K562 (cell line): ENCODE data around the gene PMVK. TPM values are rescaled to one million over a fixed set of nuclear protein-coding genes. Genes with fewer than 3 reads are reported as not detected.
A peak's percentile ranks its signal among the peaks of the same experiment; 100 is the strongest.

Experiments
- ATAC-seq: fragments of 200-7000 bp; cut with Tn5 transposase; 3 replicates; pipeline ENCODE4 v1.9.1; 2020; ENCODE audit warnings: moderate library complexity
- BruUV-seq: library from RNA; stranded (reverse); fragments of 400-500 nt; replicated peaks from 2 replicates; lab custom pipeline; 2021; lab: Mats Ljungman, UMichigan
- CTCF ChIA-PET: fragments of 300-600 bp; formaldehyde crosslinking; extraction: SDS; loops from one replicate; lab custom pipeline; 2021; ENCODE audit warnings: low intra/inter-chr PET ratio; lab: Yijun Ruan, JAX
- POLR2A ChIA-PET: fragments of 300-600, 350-650 bp; sonication (Branson Sonifier 250); formaldehyde crosslinking; extraction: SDS; loops from one replicate; lab custom pipeline; 2021; ENCODE audit warnings: antibody characterized with exemption, inconsistent platforms; lab: Yijun Ruan, JAX
- DNase-seq, 4 experiments: peaks; one replicate each; pipeline versions ENCODE4 v3.0.0 to v3.0.0-alpha.2; 2011 to 2018; ENCODE audit warnings: low spot score in 3 of 4, mixed read lengths in 3 of 4; ENCODE audit errors: extremely low read depth in 1 of 4
- FAIRE-seq: peaks from 2 replicates; lab custom pipeline; 2011; peaks lifted over from hg19 to GRCh38; lab: Jason Lieb, UNC
- H2AFZ ChIP-seq: 2 replicates; pipeline ENCODE4 v1.6.0; 2011; ENCODE audit warnings: low read depth, low read length, control low read depth, inconsistent platforms
- H3K27ac ChIP-seq: fragments of 200-600 bp; 3 replicates; pipeline ENCODE4 v1.8.0; 2011; ENCODE audit warnings: low read depth, mild to moderate bottlenecking, control low read depth, inconsistent platforms, low read length, moderate library complexity, mixed read lengths; ENCODE audit errors: extremely low read depth
- H3K27me3 ChIP-seq, 2 experiments: fragments of 300-600 bp in 1 of 2; 2 replicates in 1 of 2; 3 replicates in 1 of 2; pipeline versions ENCODE4 v1.6.0 to v1.8.0; 2011; ENCODE audit warnings: inconsistent platforms in 2 of 2, low read length in 2 of 2, mild to moderate bottlenecking in 1 of 2, mixed read lengths in 1 of 2, moderate library complexity in 1 of 2; ENCODE audit not compliant: control insufficient read depth in 2 of 2, insufficient read depth in 2 of 2
- H3K36me3 ChIP-seq: fragments of 300-600 bp; 3 replicates; pipeline ENCODE4 v1.8.0; 2011; ENCODE audit warnings: mild to moderate bottlenecking, low read length, inconsistent platforms; ENCODE audit not compliant: control insufficient read depth, insufficient read depth
- H3K4me1 ChIP-seq, 2 experiments: fragments of 200-600 bp in 1 of 2; replicated peaks in 1 of 2; 2 replicates in 1 of 2; 3 replicates in 1 of 2; pipeline versions ENCODE4 v1.5.1 to v1.8.0; 2011; ENCODE audit warnings: inconsistent platforms in 2 of 2, low read length in 2 of 2, mild to moderate bottlenecking in 1 of 2, mixed read lengths in 1 of 2, moderate library complexity in 1 of 2; ENCODE audit not compliant: control insufficient read depth in 2 of 2, insufficient read depth in 2 of 2
- H3K4me2 ChIP-seq: 2 replicates; pipeline ENCODE4 v1.6.1; 2011; ENCODE audit warnings: low read length, control low read depth, inconsistent platforms, mixed read lengths; ENCODE audit not compliant: insufficient read depth
- H3K4me3 ChIP-seq: fragments of 200-600 bp; sonication (generic), shearing (Covaris generic); 2 replicates; pipeline ENCODE4 v1.5.1; 2016; ENCODE audit warnings: control low read depth, inconsistent platforms
- H3K79me2 ChIP-seq: fragments of 200-600 bp; 3 replicates; pipeline ENCODE4 v1.8.0; 2011; ENCODE audit warnings: low read length, inconsistent platforms; ENCODE audit not compliant: control insufficient read depth, insufficient read depth
- H3K9ac ChIP-seq, 2 experiments: 2 replicates each; pipeline versions ENCODE4 v1.6.0 to v1.6.1; 2011; ENCODE audit warnings: low read depth in 2 of 2, low read length in 2 of 2, control low read depth in 1 of 2, inconsistent platforms in 1 of 2, mild to moderate bottlenecking in 1 of 2, mixed read lengths in 1 of 2; ENCODE audit not compliant: insufficient read depth in 1 of 2
- H3K9me1 ChIP-seq: one replicate; pipeline ENCODE4 v1.6.0; 2011; ENCODE audit warnings: inconsistent platforms, mild to moderate bottlenecking, low read length, moderate library complexity; ENCODE audit not compliant: control insufficient read depth, insufficient read depth
- H3K9me3 ChIP-seq: replicated peaks from 2 replicates; pipeline ENCODE4 v1.5.1; 2011; ENCODE audit warnings: low read depth, low read length, inconsistent platforms; ENCODE audit not compliant: control insufficient read depth, insufficient read depth
- H4K20me1 ChIP-seq: replicated peaks from 2 replicates; pipeline ENCODE4 v1.6.1; 2011; ENCODE audit warnings: low read length, inconsistent platforms, mixed read lengths; ENCODE audit not compliant: control insufficient read depth, insufficient read depth
- CSDE1 ChIP-seq, 2 experiments: fragments of 450-650 bp; IDR thresholded peaks; 2 replicates each; pipeline ENCODE4 v1.6.1; 2016; ENCODE audit warnings: mild to moderate bottlenecking in 1 of 2
- ETS1 ChIP-seq: conservative IDR thresholded peaks from 2 replicates; pipeline ENCODE4 v1.6.1; 2011; ENCODE audit warnings: low read depth, mild to moderate bottlenecking, low read length; ENCODE audit not compliant: control insufficient read depth
- FIP1L1 ChIP-seq: fragments of 200-400 bp; formaldehyde crosslinking; IDR thresholded peaks from 2 replicates; pipeline ENCODE4 v1.6.1; 2018; ENCODE audit warnings: mild to moderate bottlenecking, low read depth, low read length; ENCODE audit not compliant: poor library complexity, severe bottlenecking
- GATAD2B ChIP-seq: fragments of 450-650 bp; IDR thresholded peaks from 2 replicates; pipeline ENCODE4 v1.6.1; 2017; ENCODE audit warnings: mild to moderate bottlenecking, borderline replicate concordance
- HMGXB4 ChIP-seq: sonication (generic); formaldehyde crosslinking; IDR thresholded peaks from 2 replicates; pipeline ENCODE4 v1.8.1; 2023; ENCODE audit warnings: mild to moderate bottlenecking, missing genetic modification reagents
- IFI16 ChIP-seq: fragments of 250-450 bp; sonication (Bioruptor Pico); IDR thresholded peaks from 2 replicates; pipeline ENCODE4 v2.1.2; 2022; ENCODE audit warnings: mild to moderate bottlenecking, inconsistent platforms
- JUND ChIP-seq, 2 experiments: IDR thresholded peaks; 2 replicates in 1 of 2; 3 replicates in 1 of 2; pipeline ENCODE4 v1.6.1; 2011; ENCODE audit warnings: borderline replicate concordance in 2 of 2, low read depth in 2 of 2, low read length in 2 of 2, improper control_type of control experiment in 1 of 2, missing biosample characterization in 1 of 2, missing genetic modification characterization in 1 of 2, missing genetic modification reagents in 1 of 2
- NR2C2 ChIP-seq, 2 experiments: fragments of 200-800 bp in 1 of 2; sonication (Bioruptor generic) in 1 of 2; sonication (generic) in 1 of 2; formaldehyde crosslinking in 1 of 2; IDR thresholded peaks; 2 replicates each; pipeline versions ENCODE4 v1.6.1 to v1.8.0; 2016 to 2022; ENCODE audit warnings: mild to moderate bottlenecking in 1 of 2, missing compliant biosample characterization in 1 of 2, missing genetic modification characterization in 1 of 2, missing genetic modification reagents in 1 of 2
- NUFIP1 ChIP-seq: fragments of 450-650 bp; IDR thresholded peaks from 2 replicates; pipeline ENCODE4 v1.6.1; 2018; ENCODE audit not compliant: partially characterized antibody
- RNF2 ChIP-seq: sonication (generic); IDR thresholded peaks from 2 replicates; pipeline ENCODE4 v1.6.1; 2016
- SIN3B ChIP-seq: fragments of 450-650 bp; IDR thresholded peaks from 2 replicates; pipeline ENCODE4 v1.6.1; 2017; ENCODE audit warnings: low read depth, mild to moderate bottlenecking, moderate library complexity
- ZBTB9 ChIP-seq: fragments of 450-650 bp; formaldehyde crosslinking; IDR thresholded peaks from 2 replicates; pipeline ENCODE4 v1.4.0; 2020; ENCODE audit warnings: mild to moderate bottlenecking, moderate library complexity
- ZFX ChIP-seq: sonication (generic); formaldehyde crosslinking; IDR thresholded peaks from 2 replicates; pipeline ENCODE4 v1.8.0; 2022; ENCODE audit warnings: mild to moderate bottlenecking, missing genetic modification reagents, moderate library complexity
- ZKSCAN1 ChIP-seq: fragments of 150-350 bp; IDR thresholded peaks from 2 replicates; pipeline ENCODE4 v1.6.1; 2016; ENCODE audit warnings: low read depth, low read length
- WGBS: fragments of 100-300 bp; shearing (Covaris generic); methylation state at CpG from one replicate; pipeline ENCODE4 v1.1.6; 2016; ENCODE audit warnings: low coverage, mixed read lengths; ENCODE audit not compliant: insufficient coverage; ENCODE audit errors: missing lambda C conversion rate; 5-methylcytosine and 5-hydroxymethylcytosine counted together
- in situ Hi-C: fragments of 300-500 bp; cut with MboI; formaldehyde crosslinking; loops from 4 replicates; pipeline ENCODE4 v1.15.0; 2018; ENCODE audit warnings: inconsistent platforms, mixed read lengths
- intact Hi-C: fragments of 100-400 bp; cut with micrococcal nuclease; formaldehyde crosslinking; loops from 2 replicates; pipeline ENCODE4 v1.14.2; 2022
- polyA plus RNA-seq, 8 experiments: library from polyadenylated mRNA; depleted of rRNA in 4 of 8; stranded (reverse) in 5 of 8; unstranded in 3 of 8; fragments of >200 nt; fragmentation: Nextera tagmentation in 2 of 8; fragmentation: Illumina TruSeq in 1 of 8; extraction: Ambion mirVana in 2 of 8; extraction: Trizol in 1 of 8; gene quantifications; 2 replicates each; pipeline versions ENCODE4 v1.2.1 to v1.2.3, GENCODE V29; 2011 to 2014; ENCODE audit warnings: inconsistent platforms in 1 of 8, missing spikeins in 1 of 8
- total RNA-seq, 7 experiments: library from RNA; depleted of rRNA in 6 of 7; stranded (reverse); fragments of >200 nt in 6 of 7; fragmentation: Illumina TruSeq in 2 of 7; extraction: Trizol in 2 of 7; gene quantifications; 2 replicates each; pipeline versions ENCODE4 v1.2.1 to v1.2.3, GENCODE V29; 2011 to 2021; ENCODE audit warnings: low replicate concordance in 1 of 7

PMVK gene
- total and polyA plus RNA-seq, 9 of the 15 experiments (the other 6 are each of a cell fraction or from before 2014, with no cell fraction given), result 1.1 to 15.3 (median 6.3) TPM

GRCh38 chr1:154975409-154976059, 39.0 kb upstream of the PMVK start (continued):
- TF ChIP-seq HMGXB4 (CRISPR knock-in tag) (0 out of 2 replicates have a peak, but pooled peaks have one; percentile 9), FIP1L1 (no peak)

GRCh38 chr1:154974808-154975408, 38.4 kb upstream of the PMVK start:
- DNase-seq, result peak; percentile 84 to 98 (median 89)
- POLR2A ChIA-PET, result interaction anchor here (0.6 to 8.3 kb wide), 10 partner anchors 8 to 45 kb away, joined by 3 to 80 read pairs (median 4); partner anchors contain the start of genes FLAD1, LENEP, PBXIP1 and PYGO2
- H3K36me3 ChIP-seq, result peaks cover 33% of the 10 kb centered on the region
- peak overlapping the region; percentile 99 for H3K27ac ChIP-seq
- peak; percentile 58 for ATAC-seq
- H3K9ac ChIP-seq, result peak overlapping the region; percentile 89 to 97
- 1% methylated on average over 28 of the region's 30 CpGs for WGBS
- H3K4me1 ChIP-seq, result peaks cover 39 to 46% of the 10 kb centered on the region in 2 experiments
- H3K4me2 ChIP-seq, result peak overlapping the region; percentile 98
- no peaks in the 10 kb centered on the region for H3K9me3 ChIP-seq
- H3K4me3 ChIP-seq, result peak overlapping the region; percentile 66
- no TSS peak for BruUV-seq
- H3K27me3 ChIP-seq, result no peaks in the 10 kb centered on the region; a peak in 1 of 5 replicates
- H3K9me1 ChIP-seq, result no peaks in the 10 kb centered on the region
- H4K20me1 ChIP-seq, result no peaks in the 10 kb centered on the region
- CTCF ChIA-PET, result interaction anchor here (0.6 to 2.3 kb wide), 4 partner anchors 21 to 43 kb away, joined by 3 to 11 read pairs (median 4); no protein-coding TSS in a partner anchor
- H3K79me2 ChIP-seq, result peaks cover 79% of the 10 kb centered on the region
- intact Hi-C loops (loop anchor here (1.0 to 5.0 kb wide), 2 partner anchors 26 to 87 kb away; partner anchors contain the start of gene EFNA4), in situ Hi-C loops (no loop called here)
- FAIRE-seq, result no peak
- H2AFZ ChIP-seq, result peak overlapping the region; percentile 81
- TF ChIP-seq JUND (IDR thresholded peaks at IDR 0.05; ENCODE audit: borderline replicate concordance, low read depth, low read length), result no peak
- no peak for TF ChIP-seq JUND (tag; IDR thresholded peaks at IDR 0.05; ENCODE audit: borderline replicate concordance, low read depth, low read length)
- TF ChIP-seq NR2C2 (CRISPR knock-in tag; IDR thresholded peaks at IDR 0.05), result no peak
- TF ChIP-seq NR2C2 (tag; IDR thresholded peaks at IDR 0.05), result no peak
- TF ChIP-seq ZKSCAN1, result peak; percentile 19; the same call in 1 of the 2 replicates
- TF ChIP-seq IFI16, result no peak
- no peak for TF ChIP-seq ZFX (CRISPR knock-in tag)
- TF ChIP-seq ZBTB9 (CRISPR knock-in tag), result 0 out of 2 replicates have a peak, but pooled peaks have one; percentile 18
- TF ChIP-seq GATAD2B, result no peak
- TF ChIP-seq CSDE1 (IDR thresholded peaks at IDR 0.05), result no peak
- no peak for TF ChIP-seq SIN3B
- no peak for TF ChIP-seq ETS1
- no peak for TF ChIP-seq NUFIP1
- peak; percentile 76; the same call in 1 of the 2 replicates for TF ChIP-seq RNF2
